SK-N-SH (cell line): ENCODE measurements around the gene ZCCHC2.

Experiments
- ELF1 ChIP-seq: IDR thresholded peaks from 2 replicates; pipeline ENCODE4 v1.4.0; 2012
- POLR2AphosphoS5 ChIP-seq: IDR thresholded peaks from 2 replicates; pipeline ENCODE4 v1.6.1; 2012; ENCODE audit warnings: low read depth, low read length
- RFX5 ChIP-seq: IDR thresholded peaks from 2 replicates; pipeline ENCODE4 v1.6.1; 2012; ENCODE audit warnings: mild to moderate bottlenecking, improper control_type of control experiment, low read length
- TF ChIP-seq, protein P1 (sequence below): fragments of 200-600 bp; sonication (generic); IDR thresholded peaks from 2 replicates; pipeline ENCODE4 v1.6.1; 2017; ENCODE audit warnings: antibody characterized with exemption, mild to moderate bottlenecking, moderate library complexity

DNA sequence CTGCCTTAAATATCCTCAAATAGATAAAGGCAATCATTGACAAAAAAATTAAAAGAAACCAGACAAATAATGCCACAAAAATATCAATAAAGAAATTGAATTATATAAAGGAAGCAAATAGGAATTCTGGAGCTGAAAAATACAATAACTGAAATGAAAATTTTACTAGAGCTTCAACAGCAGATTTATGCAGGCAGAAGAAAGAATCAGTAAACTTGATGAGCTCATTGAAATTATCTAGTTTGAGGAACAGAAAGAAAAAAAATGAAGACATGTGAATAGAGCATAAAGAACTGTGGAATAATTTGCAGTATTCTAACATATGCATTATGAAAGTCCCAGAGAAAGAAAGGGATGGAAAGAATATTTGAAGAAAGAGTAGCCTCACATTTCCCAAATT lies 41.9 kb upstream of the ZCCHC2 start:
- TF ChIP-seq RFX5 (no peak), ELF1 (no peak), POLR2AphosphoS5 (no peak)
- TF ChIP-seq, protein P1, sequence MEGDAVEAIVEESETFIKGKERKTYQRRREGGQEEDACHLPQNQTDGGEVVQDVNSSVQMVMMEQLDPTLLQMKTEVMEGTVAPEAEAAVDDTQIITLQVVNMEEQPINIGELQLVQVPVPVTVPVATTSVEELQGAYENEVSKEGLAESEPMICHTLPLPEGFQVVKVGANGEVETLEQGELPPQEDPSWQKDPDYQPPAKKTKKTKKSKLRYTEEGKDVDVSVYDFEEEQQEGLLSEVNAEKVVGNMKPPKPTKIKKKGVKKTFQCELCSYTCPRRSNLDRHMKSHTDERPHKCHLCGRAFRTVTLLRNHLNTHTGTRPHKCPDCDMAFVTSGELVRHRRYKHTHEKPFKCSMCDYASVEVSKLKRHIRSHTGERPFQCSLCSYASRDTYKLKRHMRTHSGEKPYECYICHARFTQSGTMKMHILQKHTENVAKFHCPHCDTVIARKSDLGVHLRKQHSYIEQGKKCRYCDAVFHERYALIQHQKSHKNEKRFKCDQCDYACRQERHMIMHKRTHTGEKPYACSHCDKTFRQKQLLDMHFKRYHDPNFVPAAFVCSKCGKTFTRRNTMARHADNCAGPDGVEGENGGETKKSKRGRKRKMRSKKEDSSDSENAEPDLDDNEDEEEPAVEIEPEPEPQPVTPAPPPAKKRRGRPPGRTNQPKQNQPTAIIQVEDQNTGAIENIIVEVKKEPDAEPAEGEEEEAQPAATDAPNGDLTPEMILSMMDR, result no peak
